Fibroblast of skin of right quadriceps (primary cell): ENCODE results near the gene NKX6-2.
A peak's percentile ranks its signal among the peaks of the same experiment; 100 is the strongest.

ENCODE experiments used
- DNase-seq: peaks from one replicate; pipeline ENCODE4 v3.0.0-alpha.2; 2013

NKX6-2 gene

DNA sequence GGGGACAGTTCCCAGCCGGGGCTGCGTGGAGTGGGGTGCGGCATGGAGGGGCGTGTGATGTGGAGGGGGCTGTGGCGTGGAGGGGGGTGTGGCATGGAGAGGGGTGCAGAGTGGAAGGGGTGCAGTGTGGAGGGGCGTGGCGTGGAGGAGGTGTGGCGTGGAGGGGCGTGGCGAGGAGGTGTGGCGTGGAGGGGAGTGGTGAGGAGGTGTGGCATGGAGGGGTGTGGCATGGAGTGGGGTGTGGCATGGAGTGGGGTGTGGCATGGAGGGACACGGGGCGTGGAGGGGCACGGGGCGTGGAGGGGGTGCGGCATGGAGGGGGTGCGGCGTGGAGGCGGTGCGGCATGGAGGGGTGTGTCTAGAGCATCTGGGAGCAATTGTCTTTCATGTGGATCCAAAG, 33.6 kb downstream of the NKX6-2 start:
- DNase-seq: no peak

DNA sequence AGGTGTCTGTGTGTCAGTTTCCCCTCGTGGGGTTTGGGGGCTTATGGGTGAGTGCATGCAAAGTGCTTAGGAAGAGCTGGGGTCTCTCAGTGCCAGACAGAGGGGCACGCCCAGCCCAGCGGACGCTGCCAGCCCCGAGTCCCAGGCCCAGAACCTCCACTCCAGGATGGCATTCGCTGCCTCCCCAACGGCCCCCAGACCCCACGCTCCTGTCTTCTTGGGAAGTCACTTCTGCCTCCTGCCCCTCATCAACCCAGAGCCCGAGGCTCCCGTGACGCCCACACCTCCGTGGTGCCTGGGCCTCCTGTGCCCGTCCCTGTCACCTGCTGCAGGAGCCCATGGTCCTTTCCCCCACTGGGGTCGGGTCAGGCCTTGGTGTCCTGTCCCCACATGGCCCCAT, 35.0 kb downstream of the NKX6-2 start:
- DNase-seq: no peak

DNA sequence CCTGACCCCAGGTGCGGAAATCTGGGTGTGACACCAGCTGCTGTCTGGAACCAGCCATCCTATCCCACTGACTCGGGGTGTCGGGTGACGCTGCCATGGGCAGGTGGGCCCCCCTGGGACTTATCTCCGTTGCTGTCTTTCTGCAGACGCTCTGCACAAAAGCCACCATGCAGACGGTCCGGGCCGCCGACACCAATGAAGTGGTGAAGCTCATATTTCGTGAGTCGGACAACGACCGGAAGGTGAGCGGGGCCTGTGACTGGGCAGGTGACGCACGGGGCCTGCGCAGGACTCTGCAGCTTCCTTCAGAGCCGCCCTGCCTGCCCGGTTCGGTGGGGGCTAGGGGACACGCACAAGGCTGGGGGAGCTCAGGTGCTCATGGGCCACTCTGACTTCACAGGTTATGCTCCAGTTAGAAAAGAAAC, 36.6 kb downstream of the NKX6-2 start:
- DNase-seq: no peak

DNA sequence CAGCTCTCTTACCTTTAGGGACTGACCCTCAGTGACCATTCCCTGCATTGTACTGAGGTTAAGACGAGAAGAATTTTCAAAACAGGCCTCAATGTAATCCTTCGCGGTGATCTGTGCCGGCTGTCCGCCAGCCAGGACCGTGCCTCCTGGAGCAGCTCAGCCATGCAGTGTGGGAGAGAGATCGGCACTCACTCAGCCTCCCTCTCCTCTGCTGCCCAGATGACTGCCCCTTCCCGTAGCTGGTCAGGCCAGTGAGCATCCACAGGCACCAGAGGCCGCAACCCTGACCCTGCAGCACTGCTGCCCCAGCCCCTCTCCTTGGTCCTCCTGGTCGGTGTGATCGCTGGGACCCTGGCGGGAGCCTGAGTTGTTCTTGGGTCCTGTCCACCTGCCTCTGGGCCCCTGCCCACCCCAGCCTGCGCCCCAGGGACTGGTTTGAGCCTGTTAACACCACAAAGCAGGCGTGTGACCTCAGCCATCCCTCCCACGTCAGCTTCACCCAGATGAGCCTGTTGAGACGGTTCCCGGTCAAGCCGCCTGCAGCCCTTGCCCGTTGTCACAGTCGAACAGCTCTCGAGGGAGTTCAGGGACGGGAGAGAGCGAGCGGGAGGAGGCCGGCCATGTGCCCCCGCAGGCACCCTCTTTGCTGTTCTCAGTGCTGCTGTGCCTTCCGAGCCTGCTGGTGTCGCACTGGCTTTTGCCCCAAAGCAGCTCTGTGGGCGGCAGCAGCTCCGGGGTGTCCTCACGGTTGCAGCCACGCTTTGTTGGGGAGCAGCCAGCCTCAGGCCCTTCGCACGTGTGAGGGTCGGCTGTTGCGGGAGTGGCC, 37.2 kb downstream of the NKX6-2 start:
- DNase-seq: no peak

DNA sequence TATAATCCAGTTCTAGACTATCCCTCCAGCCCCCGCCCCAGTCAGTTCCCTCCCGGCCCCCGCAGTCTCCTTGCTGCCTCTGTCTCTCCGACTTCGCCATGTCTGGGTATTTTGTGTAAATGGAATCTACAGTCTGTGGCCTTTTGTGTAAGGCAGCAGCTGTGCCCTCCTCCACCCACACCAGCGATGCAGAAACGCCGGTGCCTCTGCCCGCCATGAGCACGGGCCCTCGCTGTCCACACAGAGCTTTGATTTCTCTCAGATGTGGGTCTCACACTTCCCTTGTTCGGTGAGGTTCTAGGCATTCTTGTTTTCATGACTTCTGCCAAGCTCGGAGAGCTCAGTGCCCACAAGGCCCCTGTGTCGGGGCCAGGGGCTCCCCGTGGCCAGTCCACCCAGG, 37.8 kb downstream of the NKX6-2 start:
- DNase-seq: no peak

DNA sequence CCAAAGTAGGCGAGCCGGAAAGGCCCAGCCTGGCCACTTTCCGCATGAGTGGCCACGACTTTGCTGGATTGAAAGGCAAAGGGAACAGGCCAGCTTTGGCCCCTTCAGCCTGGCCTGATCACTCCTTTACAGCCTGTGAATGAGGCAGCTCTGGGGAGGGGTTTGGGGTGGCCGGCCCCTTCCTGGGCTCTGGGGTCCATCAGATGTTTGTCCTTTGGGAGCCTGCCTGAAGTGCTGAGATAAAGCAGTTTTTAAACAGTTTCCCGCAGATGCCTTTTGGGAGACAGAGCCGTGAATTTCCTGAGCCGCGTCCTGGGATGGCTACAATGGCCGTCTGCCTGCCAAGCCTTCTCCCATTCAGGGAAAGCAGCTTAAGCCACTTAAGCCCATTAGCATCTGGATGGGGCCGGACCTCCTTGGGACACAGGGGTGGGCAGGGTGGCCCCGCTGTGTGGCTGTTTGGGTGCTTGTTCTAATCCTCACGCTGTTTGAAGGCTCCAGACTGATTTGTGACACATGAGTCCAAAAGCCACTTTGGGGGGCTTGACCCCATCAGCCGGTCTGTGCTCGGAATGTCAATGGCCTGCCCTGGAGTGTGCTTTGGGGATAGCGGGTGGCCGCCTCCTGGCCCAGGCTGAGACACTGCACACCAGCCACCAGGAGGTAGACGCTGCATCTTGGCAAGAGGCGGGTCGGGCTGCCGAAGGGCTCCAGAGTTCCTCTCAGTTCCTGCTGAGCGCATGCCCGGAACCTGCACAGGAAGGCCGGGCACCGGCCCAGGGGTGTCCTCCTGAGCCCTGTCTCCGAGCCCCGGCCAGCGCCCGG, 38.9 kb downstream of the NKX6-2 start:
- DNase-seq: no peak

DNA sequence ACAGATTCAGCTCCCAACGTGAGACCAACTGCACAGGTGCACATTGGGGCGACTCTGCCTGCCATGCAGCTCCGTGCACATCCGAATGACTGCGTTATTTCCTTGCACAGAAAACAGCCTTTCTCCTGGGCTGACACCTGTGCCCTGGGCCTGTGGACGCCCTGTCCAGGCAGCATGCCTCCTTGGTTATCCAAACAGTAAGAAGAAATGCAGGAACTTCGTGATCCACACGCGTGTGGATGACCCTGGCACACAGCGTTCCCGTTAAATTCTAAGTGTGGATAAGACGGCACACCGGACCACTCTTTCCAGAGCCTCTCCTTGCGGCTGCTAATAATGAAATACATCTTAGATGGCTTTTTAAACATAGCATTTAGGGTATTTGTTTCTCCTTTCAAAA, 39.6 kb downstream of the NKX6-2 start:
- no peak for DNase-seq

DNA sequence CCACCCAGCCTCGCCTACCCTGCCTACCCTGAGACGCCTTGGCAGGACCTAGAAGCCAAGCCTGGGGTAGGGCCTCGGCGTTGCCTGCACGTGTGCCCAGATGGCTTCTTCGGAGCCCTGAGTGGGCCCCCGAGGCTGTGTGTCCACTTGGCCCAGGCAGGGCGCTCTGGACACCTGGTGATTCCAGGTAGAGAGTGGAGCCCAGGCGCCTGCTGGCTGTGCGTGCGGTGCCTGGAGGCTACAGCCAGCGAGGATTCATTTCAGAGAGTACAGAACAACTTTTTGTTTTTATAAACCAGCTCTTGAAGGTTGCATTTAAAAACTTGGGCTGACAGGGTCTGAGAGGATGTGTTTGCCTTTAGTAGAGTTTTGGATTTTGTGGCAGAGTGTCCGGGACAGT, 40.0 kb downstream of the NKX6-2 start:
- DNase-seq: no peak

DNA sequence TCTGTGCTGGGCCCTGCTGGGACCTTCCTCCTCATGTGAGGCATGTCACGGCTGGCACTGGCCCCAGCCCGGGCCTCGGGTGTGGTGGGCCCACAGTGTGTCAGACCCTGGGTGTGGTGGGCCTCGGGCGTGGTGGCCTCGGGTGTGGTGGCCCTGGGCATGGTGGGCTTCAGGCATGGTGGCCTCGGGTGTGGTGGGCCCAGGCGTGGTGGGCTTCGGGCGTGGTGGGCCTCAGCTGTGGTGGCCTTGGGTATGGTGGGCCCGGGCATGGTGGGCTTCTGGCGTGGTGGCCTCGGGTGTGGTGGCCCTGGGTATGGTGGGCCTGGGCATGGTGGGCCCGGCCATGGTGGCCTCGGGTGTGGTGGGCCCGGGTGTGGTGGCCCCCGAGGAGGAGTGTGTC, 40.4 kb downstream of the NKX6-2 start:
- no peak for DNase-seq

DNA sequence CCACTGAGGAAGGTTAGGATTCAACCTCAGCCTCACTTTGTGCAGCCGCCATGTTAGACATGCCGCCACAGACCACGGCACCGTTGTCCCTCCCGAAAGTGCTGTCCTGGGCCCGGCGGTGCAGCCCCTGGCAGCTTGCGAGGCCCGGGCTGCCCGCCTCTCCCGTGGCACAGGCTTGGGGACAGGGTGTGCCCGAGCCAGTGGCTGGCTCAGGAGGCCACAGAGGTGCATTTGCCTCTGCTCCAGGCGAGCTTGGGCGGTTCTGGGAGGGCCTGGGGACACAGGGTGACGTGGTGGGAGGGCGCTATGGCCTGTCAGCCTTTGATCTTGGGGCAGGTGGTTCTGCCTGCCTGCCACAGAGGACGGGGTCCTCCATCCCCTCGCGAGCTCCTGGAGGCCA, 41.1 kb downstream of the NKX6-2 start:
- DNase-seq: no peak

DNA sequence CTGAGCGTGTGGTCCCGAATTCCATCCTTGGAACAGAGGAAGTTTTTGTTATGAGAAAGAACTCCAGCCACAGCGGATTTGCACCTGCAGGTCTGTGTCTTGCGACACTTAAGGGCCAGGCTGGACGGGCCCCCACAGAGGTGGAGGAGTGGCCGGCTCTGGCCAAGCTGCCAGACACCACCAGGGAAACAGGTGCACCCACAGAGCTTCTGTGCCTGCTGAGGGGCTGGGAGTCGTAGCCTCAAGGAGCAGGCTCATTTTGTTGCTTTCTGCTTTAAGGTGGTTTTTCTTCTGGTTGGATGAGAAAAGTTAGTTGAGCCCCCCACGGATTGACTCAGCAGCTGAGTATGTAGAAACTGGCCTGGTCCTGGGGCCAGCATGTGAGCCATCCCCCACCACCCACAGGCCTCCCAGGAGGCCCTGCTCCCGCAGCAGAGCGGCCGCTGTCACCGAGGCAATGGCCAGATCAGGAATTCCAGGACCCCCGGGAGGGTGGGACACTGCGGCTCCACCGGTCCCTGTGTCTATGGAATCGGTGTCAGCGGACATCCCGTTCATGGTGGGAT, 41.9 kb downstream of the NKX6-2 start:
- DNase-seq: peak; percentile 21

DNA sequence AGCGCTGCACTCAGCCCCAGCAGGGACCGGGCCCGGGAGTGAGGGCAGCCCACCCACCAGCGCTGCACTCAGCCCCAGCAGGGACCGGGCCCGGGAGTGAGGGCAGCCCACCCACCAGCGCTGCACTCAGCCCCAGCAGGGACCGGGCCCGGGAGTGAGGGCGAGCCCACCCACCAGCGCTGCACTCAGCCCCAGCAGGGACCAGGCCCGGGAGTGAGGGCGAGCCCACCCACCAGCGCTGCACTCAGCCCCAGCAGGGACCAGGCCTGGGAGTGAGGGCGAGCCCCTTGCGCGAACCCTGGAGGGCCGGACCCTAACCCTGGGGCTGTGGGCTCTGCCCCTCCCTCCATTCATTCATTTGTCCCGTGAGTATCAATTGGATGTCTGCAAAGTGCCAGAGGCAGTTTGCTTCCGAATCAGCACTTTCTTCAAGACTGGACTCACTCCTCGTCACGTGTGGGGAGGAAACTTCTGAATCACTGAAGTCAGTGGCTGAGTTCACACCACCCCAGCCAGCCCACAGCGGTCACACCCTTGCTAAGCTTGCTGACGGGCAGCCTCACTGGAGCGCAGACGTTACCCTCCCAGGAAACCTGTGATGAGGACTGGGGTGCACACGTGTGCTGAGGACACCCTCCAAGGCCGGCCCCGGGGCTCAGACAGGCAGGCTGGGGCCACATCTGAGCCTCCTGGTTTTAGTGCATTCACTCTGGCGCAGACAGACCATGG, 42.6 kb downstream of the NKX6-2 start:
- peak; percentile 19 for DNase-seq

DNA sequence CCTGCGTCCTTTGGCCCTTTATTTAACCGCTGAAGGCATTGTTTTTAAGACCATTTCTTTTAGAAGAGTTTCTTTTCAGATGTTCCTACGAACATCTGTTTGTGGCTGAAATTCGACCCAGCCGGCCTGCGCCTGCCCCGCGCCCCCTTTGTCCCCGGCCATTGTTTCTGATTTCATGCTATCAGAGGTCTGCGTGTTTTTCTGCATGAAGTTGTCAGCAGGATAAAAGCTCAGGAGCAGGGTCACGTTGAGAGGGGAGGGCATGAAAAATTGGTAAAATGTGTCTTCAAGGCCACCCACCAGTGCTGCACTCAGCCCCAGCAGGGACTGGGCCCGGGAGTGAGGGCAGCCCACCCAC, 43.1 kb downstream of the NKX6-2 start:
- no peak for DNase-seq

DNA sequence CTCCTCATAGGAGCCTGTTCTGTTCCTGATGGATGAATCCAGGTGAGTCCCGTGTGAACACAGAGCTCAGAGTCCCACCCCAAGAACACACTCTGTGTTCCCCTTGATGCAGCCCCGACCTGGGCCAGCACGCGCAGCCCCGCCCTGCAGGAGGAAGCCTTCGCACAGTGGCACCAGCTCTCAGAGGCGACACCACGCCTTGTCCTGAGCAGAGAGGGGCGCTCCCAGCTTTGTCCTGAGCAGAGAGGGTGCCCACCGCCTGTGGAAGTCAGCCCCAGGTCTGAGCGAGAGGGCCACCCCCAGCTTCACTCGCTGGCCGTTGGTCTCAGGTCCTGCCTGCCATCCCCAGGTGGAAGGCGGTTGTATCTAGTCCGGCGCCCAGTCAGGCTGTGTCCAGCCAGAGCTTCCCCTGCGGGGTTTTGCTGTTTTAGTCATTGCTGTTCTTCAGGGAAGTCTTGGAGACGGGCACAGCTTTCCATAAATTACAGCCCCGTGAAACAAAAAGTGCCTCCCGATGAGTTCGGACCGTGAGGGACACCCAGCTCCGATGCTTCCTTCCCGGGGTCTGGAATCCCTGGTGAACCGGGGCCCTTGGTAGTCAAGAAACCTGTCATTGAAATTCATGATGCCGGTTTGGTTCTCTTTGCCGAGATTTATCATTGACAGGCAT, 43.6 kb downstream of the NKX6-2 start:
- DNase-seq: no peak

DNA sequence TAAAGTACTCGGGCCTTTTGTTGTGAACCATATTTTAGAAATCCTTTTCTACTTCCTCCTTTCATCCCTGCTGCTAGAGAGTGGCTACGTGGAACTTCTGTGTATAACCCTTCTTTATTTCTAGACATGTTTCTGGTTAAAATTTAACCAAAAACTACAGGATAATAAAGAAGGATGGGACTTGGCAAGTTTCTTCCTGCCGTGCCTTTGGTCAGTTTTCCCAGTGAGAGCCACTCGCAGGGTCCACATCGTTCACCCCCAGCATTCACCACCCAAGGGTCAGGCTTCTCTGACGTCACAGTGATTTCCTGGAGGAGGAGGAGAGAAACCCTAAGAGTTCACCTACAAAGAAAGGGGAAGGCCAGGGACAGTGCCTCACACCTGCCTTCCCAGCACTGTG, 45.4 kb downstream of the NKX6-2 start:
- DNase-seq: no peak

DNA sequence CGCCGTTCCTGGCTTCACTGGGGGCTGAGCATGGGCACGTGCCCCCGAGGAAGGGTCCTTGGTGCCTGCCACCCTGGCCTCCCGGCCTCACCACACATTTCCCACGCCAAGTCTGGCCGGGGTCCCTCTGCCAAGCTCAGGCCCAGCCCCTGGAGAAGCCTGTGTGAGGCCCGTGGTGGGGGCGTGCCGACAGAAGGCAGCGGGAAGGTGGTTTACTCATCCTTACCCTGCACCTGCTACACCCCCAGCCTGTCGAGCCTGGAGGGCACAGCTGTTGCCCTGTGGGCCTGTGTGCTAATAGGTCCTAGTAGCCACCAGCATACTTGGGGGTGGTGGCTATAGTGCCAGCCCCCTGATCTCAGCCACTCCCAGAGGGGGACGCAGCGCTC, 46.7 kb downstream of the NKX6-2 start:
- DNase-seq: no peak

DNA sequence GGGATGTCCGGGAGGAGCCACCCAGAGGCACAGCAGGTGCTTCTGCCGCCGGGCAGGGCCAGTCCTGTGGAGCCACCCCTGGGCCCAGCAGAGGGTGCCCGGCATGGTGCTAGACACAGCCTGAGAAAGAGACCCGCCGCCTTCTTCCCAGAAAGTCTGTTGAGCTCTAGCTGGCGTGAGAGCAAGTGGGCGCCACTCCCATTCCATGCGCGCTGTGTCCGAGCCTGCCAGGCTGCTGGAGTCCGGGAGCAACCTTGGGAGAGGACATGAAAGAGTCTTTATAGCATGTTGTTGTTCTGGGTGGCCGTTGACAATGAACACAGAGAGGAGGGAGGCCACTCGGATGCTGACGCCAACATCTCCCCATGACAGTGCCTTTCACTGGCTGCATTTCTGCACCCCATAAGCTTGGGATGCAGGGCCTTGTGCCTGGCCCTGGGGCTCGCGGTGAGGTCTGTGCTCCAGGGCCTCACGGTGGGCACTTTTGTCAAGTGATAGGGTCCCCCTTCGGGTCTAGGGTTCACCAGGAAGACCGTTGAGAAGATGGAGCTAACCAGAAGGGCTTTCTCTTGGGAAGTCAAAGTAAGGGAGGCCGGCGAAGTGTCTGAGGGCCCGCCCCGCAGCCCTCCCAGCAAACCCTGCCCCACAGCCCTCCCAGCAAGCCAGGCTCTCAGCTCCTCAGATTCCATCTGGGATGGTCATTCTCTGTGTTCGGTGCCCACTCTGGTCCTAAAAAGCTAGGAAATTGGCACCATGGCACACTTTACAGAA, 47.3 kb downstream of the NKX6-2 start:
- no peak for DNase-seq

DNA sequence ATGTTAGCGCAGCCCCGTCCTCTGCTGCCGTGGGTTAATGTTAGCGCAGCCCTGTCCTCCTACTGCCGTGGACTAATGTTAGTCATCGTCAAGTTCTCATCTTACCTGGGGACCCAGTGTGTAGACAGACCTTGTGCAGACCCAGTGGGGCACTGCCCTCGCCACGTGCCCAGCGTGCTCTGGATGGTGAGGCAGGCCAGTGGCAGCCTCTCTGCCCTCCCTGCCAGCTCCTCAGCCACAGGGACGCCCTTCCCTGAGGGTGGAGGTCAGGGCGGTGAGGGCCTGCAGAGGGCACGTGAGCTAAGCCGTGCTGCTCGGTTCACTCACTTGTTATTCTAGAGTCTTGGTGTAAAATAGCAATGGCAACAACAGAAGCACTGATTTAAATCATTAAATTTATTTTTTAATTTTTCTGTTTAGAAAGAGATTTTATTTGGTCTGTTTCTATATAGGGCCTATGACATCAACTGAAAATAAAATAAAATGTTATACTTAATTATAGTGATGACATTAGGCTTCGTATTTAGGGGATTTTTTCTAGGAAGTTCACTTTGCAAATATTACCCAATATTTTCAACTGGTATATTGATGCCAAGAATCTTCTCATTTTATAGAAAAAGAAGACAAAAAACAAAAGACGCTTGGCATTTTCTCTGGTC, 48.4 kb downstream of the NKX6-2 start:
- DNase-seq: no peak

DNA sequence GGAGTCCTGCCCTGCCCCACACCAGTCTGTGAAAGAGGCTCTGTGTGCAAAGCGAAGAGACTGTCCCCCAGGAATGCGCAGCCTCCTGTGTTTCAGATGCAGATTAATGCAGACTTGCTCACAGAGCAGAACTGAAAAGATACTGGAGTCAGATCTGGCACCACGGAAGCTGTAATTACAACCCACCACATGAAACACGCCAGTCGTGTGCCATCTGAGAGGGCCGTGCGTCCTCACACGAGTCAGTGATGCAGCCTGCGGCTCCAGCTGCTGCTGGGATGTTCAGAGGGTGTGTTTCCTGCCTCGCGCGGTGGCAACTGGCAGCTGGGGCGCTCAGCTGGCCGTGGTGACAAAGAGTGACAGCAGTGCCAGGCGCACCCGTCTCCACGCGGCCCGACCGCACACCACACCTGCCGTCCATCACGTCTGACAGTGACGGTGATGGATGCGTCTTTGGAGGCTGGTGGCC, 50.0 kb downstream of the NKX6-2 start:
- no peak for DNase-seq

DNA sequence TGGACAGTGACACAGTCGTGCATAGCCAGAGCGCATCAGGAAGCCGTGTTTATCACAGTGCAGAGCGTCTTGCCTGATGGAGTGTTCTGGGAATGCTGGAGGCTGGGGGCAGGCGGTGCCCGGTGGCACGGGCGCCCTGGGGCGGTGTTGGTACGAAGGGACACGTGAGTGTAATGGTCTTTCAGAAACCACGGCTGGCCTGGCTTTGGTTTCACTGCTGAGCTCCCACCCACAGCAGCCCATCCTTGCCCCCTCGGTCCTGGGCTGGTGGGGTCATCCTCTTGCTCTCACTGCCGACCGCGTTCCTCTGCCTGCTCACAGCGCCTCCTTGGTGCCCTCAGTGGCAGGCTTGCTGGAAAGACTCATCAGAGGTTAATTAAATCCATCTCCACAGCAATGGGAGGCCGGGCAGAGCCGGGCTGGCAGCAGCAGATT, 50.6 kb downstream of the NKX6-2 start:
- no peak for DNase-seq

DNA sequence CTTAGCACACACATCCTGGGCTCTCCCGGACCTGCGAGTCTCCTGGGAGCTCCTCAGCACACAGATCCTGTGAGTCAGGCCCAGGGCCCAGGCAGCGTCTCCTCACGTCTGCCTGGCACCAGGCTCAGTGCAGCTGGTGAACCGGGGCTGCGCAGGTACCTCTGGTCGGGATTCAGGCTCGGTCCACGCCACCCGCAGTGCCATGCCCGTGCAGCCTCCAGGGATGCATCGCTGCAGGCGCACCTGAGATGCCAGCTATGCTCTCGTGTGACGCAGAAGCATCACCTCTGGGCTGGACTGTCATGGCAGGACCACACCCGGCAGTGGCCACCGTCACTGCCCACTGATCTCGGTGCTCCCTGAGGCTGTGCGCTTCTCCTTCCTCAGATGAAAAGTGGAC, 52.0 kb downstream of the NKX6-2 start:
- no peak for DNase-seq
